WTC11 (cell line): ENCODE results near the gene ROCK1.

ENCODE experiments used
- ATF6 ChIP-seq: sonication (generic); formaldehyde crosslinking; IDR thresholded peaks from 2 replicates; pipeline ENCODE4 v1.8.1; 2023; ENCODE audit warnings: mild to moderate bottlenecking, missing genetic modification reagents
- CTCF ChIP-seq: fragments of 200-600 bp; IDR thresholded peaks from 2 replicates; pipeline ENCODE4 v1.8.0; 2022; ENCODE audit warnings: antibody characterized with exemption
- FOXJ3 ChIP-seq: sonication (generic); formaldehyde crosslinking; IDR thresholded peaks from 2 replicates; pipeline ENCODE4 v1.9.0; 2021; ENCODE audit warnings: missing genetic modification reagents, mild to moderate bottlenecking, borderline replicate concordance

- no peak for TF ChIP-seq CTCF
- no peak for TF ChIP-seq ATF6 (CRISPR knock-in tag)
- TF ChIP-seq FOXJ3 (CRISPR knock-in tag), result no peak
Observed at GRCh38 chr18:21141668-21142422, 30.2 kb upstream of the ROCK1 start.
